Frontal cortex (tissue), 4 donors: ENCODE results near the gene MARF1. TPM values are rescaled to one million over a fixed set of nuclear protein-coding genes. Genes with fewer than 3 reads are reported as not detected.
"Not testable (repeated sequence)": the region's sequence is repeated elsewhere in the genome, so short reads cannot be mapped to it uniquely, and the experiment has no call there.

ENCODE experiments used
- DNase-seq, 2 donors: peaks; one replicate each; pipeline ENCODE4 v3.0.0; 2012; ENCODE audit warnings: low spot score in 2 of 2
- FAIRE-seq: peaks from 2 replicates; lab custom pipeline; 2012; peaks lifted over from hg19 to GRCh38; lab: Jason Lieb, UNC
- total RNA-seq: library from RNA; depleted of rRNA; stranded (reverse); fragments of >200 nt; gene quantifications from one replicate; pipeline ENCODE4 v1.2.3, GENCODE V29; 2014
- donor health status: control.
- donor health status: control.
- donor health status: control.

Gene MARF1
- total RNA-seq, 1 donor from 2014 or later: 20.4 TPM

GRCh38 chr16:15578824-15579223, 64.1 kb downstream of the MARF1 start:
- FAIRE-seq: no peak
- no peak for DNase-seq

DNA sequence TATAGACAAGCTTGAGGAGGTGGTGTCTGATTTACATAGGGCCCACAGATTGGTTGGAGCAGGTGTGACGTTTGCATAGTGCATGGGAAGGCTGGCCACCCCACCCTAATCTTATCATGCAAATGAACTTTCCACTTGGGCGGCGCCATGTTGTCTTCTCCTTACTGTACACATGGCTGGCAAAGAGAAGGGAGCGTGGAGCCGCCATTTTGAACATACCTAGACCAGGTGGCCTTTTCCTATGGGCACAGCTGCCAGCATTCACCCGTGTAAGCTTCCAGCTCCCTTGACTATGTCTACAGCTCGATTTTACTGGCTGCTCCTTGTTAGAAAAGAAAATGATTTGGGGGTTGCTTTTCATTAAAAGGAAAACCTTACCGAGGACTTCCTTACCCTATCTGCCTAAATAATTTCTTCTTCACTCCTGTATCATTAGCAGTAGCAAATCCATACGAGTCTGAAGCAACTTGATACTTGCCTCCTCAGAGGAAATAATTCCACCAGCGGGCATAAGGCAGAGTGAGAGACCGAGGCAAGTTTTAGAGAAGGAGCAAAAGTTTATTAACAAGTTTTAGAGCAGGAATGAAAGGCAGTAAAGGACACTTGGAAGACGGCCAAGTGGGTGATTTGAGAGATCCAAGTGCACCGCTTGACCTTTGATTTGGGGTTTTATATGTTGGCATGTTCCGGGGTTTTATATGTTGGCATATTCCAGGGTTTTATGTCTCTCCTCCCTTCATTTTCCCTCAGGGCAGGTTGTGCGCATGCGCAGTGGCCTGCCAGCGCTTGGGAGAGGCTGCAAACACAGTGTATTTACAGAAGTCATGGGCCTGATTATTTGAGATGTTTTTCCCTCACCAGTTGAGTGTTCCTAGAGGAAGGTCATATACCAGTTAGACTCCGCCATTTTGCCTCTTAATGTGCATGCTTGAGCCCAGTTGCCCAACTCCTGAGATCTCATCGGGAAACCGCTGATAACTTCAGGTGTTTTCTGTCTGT, 65.7 kb downstream of the MARF1 start:
- no peak for DNase-seq
- no peak for FAIRE-seq

DNA sequence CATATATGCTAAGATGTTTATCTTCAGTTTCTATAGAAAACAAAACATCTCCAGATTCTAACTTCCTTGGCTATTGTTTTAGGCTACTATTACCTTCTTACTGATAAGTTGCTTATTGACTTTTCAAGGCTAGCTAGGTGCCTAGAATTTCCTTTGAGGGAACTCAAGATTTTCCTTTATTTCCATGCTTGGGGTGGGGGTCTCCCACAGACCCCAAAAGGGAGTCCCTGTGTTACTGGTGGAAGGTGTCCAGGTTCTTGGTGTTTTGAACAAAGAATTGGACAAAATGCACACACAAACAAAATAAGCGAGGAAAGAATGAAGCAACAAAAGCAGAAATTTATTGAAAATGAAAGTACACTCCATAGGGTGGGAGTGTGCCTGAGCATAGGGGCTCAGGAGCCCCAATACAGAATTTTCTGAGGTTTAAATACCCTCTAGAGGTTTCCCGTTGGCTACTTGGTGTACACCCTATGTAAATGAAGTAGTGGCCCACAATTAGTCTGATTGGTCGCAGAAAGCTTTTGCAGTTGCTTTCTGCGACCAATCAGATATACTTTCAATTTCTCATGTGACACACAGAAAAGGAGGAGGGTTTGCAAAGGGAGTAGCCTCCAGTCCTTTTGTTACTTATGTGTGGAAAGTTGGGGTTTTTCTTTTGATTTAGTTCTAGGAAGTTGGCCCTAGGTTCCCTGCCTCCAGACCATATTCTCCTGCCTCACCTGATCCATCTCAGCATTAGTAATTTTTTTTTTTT, 67.5 kb downstream of the MARF1 start:
- no peak for DNase-seq
- no peak for FAIRE-seq

DNA sequence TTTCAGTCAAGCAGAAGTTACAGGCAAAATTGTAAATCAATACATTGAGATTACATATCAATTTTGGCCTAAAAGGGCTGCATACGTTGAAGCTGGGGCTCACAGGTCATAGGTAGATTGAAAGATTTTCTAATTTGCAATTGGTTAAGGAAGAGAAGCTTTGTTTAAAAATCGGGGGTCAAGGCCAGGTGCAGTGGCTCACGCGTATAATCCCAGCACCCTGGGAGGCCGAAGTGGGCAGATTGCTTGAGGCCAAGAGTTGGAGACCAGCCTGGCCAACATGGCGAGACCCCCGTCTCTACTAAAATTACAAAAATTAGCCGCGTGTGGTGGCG, 68.4 kb downstream of the MARF1 start:
- FAIRE-seq (no peak), DNase-seq (no peak)

- DNase-seq, FAIRE-seq: not testable (repeated sequence)
These were observed 68.9 kb downstream of the MARF1 start for GRCh38 chr16:15573896-15574613.

- DNase-seq: no peak
- FAIRE-seq: no peak
These were observed 69.6 kb downstream of the MARF1 start for GRCh38 chr16:15573274-15573895.

DNA sequence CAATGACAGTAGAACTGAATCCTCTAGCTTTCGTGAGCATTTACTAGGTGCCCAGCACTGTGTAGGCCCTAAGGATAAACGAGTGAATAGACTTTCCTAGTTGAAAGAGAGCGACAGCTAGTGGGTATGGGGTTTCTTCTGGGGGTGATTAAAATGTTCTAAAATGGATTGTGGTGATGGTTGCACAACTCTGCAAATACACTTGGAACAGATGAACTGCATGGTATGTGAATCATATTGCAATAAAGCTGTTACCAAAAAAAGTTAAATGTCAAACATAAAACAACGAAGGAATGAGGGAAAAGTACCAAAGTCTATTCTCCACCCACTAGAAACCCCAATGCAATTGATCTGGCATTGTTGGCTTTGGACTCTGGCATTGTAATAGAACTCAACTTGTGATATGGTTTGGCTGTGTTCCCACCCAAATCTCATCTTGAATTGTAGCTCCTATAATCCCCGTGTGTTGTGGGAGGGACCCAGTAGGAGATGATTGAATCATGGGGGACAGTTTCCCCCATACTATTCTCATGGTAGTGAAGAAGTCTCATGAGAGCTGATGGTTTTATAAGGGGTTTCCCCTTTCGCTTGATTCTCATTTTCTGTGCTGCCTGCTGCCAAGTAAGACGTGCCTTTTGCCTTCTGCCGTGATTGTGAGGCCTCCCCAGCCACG, 70.5 kb downstream of the MARF1 start:
- DNase-seq: no peak

GRCh38 chr16:15571557-15571956, 71.4 kb downstream of the MARF1 start:
- FAIRE-seq (no peak), DNase-seq (no peak)

More for the DNA sequence above, 70.5 kb downstream of the MARF1 start:
- FAIRE-seq: no peak

DNA sequence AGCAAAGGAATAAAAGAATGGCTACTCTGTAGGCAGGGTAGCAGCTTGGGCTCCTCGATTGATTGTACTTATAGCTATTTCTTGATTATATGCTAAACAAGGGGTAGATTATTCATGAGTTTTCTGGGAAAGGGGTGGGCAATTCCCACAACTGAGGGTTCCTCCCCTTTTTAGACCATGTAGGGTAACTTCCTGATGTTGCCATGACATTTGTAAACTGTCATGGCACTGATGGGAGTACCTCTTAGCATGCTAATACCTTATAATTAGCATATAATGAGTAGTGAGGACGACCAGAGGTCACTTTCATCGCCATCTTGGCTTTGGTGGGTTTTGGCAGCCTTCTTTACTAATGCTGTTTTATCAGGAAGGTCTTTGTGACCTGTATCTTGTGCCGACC, 72.3 kb downstream of the MARF1 start:
- DNase-seq, FAIRE-seq: not testable (repeated sequence)

DNA sequence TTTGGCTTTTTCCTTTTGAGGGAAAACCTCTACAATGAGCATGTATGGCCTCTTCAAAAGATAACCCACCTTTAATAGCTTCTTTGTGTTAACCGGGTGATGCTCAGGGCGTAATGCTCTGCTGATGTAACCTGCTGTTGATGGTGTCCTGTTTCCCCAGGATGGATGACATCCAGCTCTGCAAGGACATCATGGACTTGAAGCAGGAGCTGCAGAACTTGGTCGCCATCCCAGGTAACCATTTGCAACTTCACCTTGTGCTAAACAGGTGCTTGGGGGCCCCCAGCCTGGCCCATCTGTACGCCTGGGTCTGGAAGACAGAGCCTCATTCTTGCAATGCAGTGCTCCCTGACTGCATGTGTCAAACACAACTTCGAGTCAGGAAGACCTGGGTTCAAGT, 75.1 kb downstream of the MARF1 start:
- DNase-seq (no peak), FAIRE-seq (no peak)

DNA sequence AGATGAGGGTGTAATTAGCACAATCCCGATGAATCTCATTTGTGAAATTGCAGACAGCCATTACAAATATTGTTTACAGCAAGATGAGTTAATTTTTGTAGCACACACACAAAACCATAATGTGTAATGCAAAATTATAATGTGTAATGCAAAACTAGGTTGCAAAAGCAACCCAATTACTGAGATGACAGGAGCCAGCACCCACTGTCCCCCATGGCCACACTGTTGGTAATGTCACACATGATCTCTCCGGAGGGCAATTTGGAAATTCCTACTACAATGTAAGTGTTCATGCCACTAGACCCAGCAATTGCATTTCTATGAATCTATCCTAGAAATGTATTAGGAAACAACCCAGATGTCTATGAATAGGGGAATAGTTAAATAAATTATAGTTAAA, 76.9 kb downstream of the MARF1 start:
- FAIRE-seq (no peak), DNase-seq (no peak)

GRCh38 chr16:15564604-15565339, 78.2 kb downstream of the MARF1 start:
- FAIRE-seq (no peak), DNase-seq (no peak)

GRCh38 chr16:15559176-15559575, 83.8 kb downstream of the MARF1 start:
- FAIRE-seq: no peak
- DNase-seq: no peak

- no peak for FAIRE-seq
- no peak for DNase-seq
These were observed 85.7 kb downstream of the MARF1 start for GRCh38 chr16:15557258-15557657.

DNA sequence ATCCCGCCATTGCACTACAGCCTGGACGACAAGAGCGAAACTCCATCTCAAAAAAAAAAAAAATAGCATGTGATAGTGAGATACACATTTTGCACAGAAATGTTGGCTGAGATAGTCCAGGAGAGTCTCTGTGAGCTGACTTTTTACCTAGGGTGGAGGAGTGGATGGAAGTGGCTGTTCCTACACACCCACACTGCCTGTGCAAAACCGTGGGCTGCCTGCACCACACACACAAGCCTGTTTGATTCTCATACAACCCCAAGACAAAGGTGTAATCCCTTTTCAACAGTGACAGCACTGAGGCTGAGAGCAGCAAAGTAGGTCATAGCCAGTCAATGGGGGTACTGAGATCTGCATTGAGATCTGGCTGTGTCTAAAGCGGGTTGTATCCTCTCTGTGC, 86.8 kb downstream of the MARF1 start:
- FAIRE-seq (no peak), DNase-seq (no peak)

- FAIRE-seq (no peak), DNase-seq (no peak)
These were observed 89.5 kb downstream of the MARF1 start for GRCh38 chr16:15553313-15554088.

- FAIRE-seq (no peak), DNase-seq (no peak)
These were observed 90.4 kb downstream of the MARF1 start for GRCh38 chr16:15552507-15552906.

- DNase-seq: no peak
- FAIRE-seq: no peak
These were observed 94.5 kb downstream of the MARF1 start for GRCh38 chr16:15548482-15548891.
